K562 (cell line): Measurements from ENCODE around the gene LHX5. TPM values are rescaled to one million over a fixed set of nuclear protein-coding genes. Genes with fewer than 3 reads are reported as not detected.

Source experiments
- CAMTA2 ChIP-seq: fragments of 250-450 bp; sonication (Bioruptor Pico); conservative IDR thresholded peaks from 2 replicates; pipeline ENCODE4 v1.5.1; 2022
- CHD4 ChIP-seq: fragments of 200-600 bp; sonication (generic); IDR thresholded peaks from 3 replicates; pipeline ENCODE4 v1.6.1; 2012; ENCODE audit warnings: low read depth, mild to moderate bottlenecking, mixed read lengths, low read length, inconsistent platforms; ENCODE audit not compliant: insufficient read depth, insufficient replicate concordance, poor library complexity, severe bottlenecking
- CREB1 ChIP-seq, 2 experiments: sonication (generic) in 1 of 2; formaldehyde crosslinking in 1 of 2; IDR thresholded peaks; 2 replicates each; pipeline versions ENCODE4 v1.6.1 to v1.8.0; 2012 to 2022; ENCODE audit warnings: inconsistent platforms in 1 of 2, mild to moderate bottlenecking in 1 of 2, missing genetic modification reagents in 1 of 2, moderate library complexity in 1 of 2
- CTBP1 ChIP-seq: fragments of 450-650 bp; IDR thresholded peaks from 2 replicates; pipeline ENCODE4 v1.6.1; 2016; ENCODE audit warnings: borderline replicate concordance
- E2F6 ChIP-seq, 2 experiments: IDR thresholded peaks; 2 replicates each; pipeline ENCODE4 v1.6.1; 2011; ENCODE audit warnings: borderline replicate concordance in 1 of 2, control low read depth in 1 of 2, low read depth in 1 of 2, low read length in 1 of 2, mild to moderate bottlenecking in 1 of 2, mixed read lengths in 1 of 2, moderate library complexity in 1 of 2; ENCODE audit not compliant: insufficient read depth in 1 of 2, insufficient read length in 1 of 2, poor library complexity in 1 of 2, severe bottlenecking in 1 of 2; ENCODE audit errors: extremely low read depth in 1 of 2
- KLF6 ChIP-seq: fragments of 250-450 bp; sonication (Bioruptor Pico); IDR thresholded peaks from 2 replicates; pipeline ENCODE4 v1.4.0; 2020; ENCODE audit warnings: mild to moderate bottlenecking, moderate library complexity, borderline replicate concordance
- MTA1 ChIP-seq: fragments of 450-650 bp; IDR thresholded peaks from 2 replicates; pipeline ENCODE4 v1.6.1; 2017; ENCODE audit warnings: borderline replicate concordance
- NR0B1 ChIP-seq: fragments of 450-650 bp; IDR thresholded peaks from one replicate; pipeline ENCODE4 v1.6.1; 2018; ENCODE audit warnings: mild to moderate bottlenecking, moderate library complexity; ENCODE audit not compliant: partially characterized antibody
- NR2C1 ChIP-seq, 2 experiments: fragments of 450-650 bp; IDR thresholded peaks; 2 replicates each; pipeline ENCODE4 v1.6.1; 2017; ENCODE audit warnings: mild to moderate bottlenecking in 2 of 2, antibody characterized with exemption in 1 of 2, inconsistent platforms in 1 of 2, missing compliant biosample characterization in 1 of 2, missing genetic modification characterization in 1 of 2
- REST ChIP-seq, 2 experiments: fragments of 450-650 bp; formaldehyde crosslinking in 1 of 2; IDR thresholded peaks; 2 replicates each; pipeline versions ENCODE4 v1.4.0 to v1.6.1; 2014 to 2020; ENCODE audit warnings: mild to moderate bottlenecking in 2 of 2, borderline replicate concordance in 1 of 2, low read depth in 1 of 2
- TAF9B ChIP-seq: fragments of 450-650 bp; IDR thresholded peaks from 2 replicates; pipeline ENCODE4 v1.6.1; 2018; ENCODE audit warnings: mild to moderate bottlenecking; ENCODE audit not compliant: partially characterized antibody
- THRAP3 ChIP-seq: fragments of 450-650 bp; IDR thresholded peaks from 2 replicates; pipeline ENCODE4 v1.6.1; 2016; ENCODE audit warnings: mild to moderate bottlenecking, inconsistent platforms, borderline replicate concordance
- ZNF140 ChIP-seq: fragments of 250-450 bp; sonication (Bioruptor Pico); IDR thresholded peaks from 2 replicates; pipeline ENCODE4 v1.8.0; 2021; ENCODE audit warnings: moderate library complexity, mild to moderate bottlenecking, inconsistent platforms
- ZNF507 ChIP-seq: conservative IDR thresholded peaks from 2 replicates; pipeline ENCODE4 v1.6.1; 2017; ENCODE audit warnings: missing genetic modification characterization, missing compliant biosample characterization
- ZNF717 ChIP-seq: fragments of 250-450 bp; sonication (Bioruptor Pico); IDR thresholded peaks from 2 replicates; pipeline ENCODE4 v1.5.0; 2021
- polyA plus RNA-seq, 8 experiments: library from polyadenylated mRNA; depleted of rRNA in 4 of 8; stranded (reverse) in 5 of 8; unstranded in 3 of 8; fragments of >200 nt; fragmentation: Nextera tagmentation in 2 of 8; fragmentation: Illumina TruSeq in 1 of 8; extraction: Ambion mirVana in 2 of 8; extraction: Trizol in 1 of 8; gene quantifications; 2 replicates each; pipeline versions ENCODE4 v1.2.1 to v1.2.3, GENCODE V29; 2011 to 2014; ENCODE audit warnings: inconsistent platforms in 1 of 8, missing spikeins in 1 of 8
- total RNA-seq, 7 experiments: library from RNA; depleted of rRNA in 6 of 7; stranded (reverse); fragments of >200 nt in 6 of 7; fragmentation: Illumina TruSeq in 2 of 7; extraction: Trizol in 2 of 7; gene quantifications; 2 replicates each; pipeline versions ENCODE4 v1.2.1 to v1.2.3, GENCODE V29; 2011 to 2021; ENCODE audit warnings: low replicate concordance in 1 of 7

Gene LHX5
- total and polyA plus RNA-seq, 9 of the 15 experiments (the other 6 are each of a cell fraction or from before 2014, with no cell fraction given), result 0.04 to 0.17 (median 0.05) TPM; not detected in 6

- no peak for TF ChIP-seq ZNF507
- no peak for TF ChIP-seq REST (IDR thresholded peaks at IDR 0.05; ENCODE audit: borderline replicate concordance)
- TF ChIP-seq REST (CRISPR knock-in tag; IDR thresholded peaks at IDR 0.05; ENCODE audit: low read depth), result no peak
- no peak for TF ChIP-seq CAMTA2 (CRISPR knock-in tag)
- TF ChIP-seq NR2C1 (IDR thresholded peaks at IDR 0.05), result no peak
- TF ChIP-seq NR2C1 (tag; IDR thresholded peaks at IDR 0.05), result no peak
- TF ChIP-seq CTBP1, result peak; percentile 55; the same call in 1 of the 2 replicates
- TF ChIP-seq THRAP3, result no peak
- TF ChIP-seq CREB1 (IDR thresholded peaks at IDR 0.05), result peak; percentile 85
- peak; percentile 64; the same call in 1 of the 2 replicates for TF ChIP-seq CREB1 (CRISPR knock-in tag; IDR thresholded peaks at IDR 0.05)
- TF ChIP-seq CHD4, result no peak
- no peak for TF ChIP-seq ZNF140 (CRISPR knock-in tag)
- TF ChIP-seq ZNF717, result no peak
- no peak for TF ChIP-seq NR0B1
- peak in 1 of 2 experiments; percentile 15 for TF ChIP-seq E2F6 (IDR thresholded peaks at IDR 0.05; ENCODE audit: borderline replicate concordance in 1 of 2, extremely low read depth in 1 of 2, insufficient read depth in 1 of 2, insufficient read length in 1 of 2, low read depth in 1 of 2, low read length in 1 of 2, poor library complexity in 1 of 2, severe bottlenecking in 1 of 2)
- 0 out of 2 replicates have a peak, but pooled peaks have one; percentile 44 for TF ChIP-seq MTA1
- TF ChIP-seq TAF9B, result no peak
- no peak for TF ChIP-seq KLF6
Observed at GRCh38 chr12:113467502-113468364, 3.9 kb downstream of the LHX5 start (continued).
